ENCODE data around the gene ARFGAP2.

ARFGAP2 gene

GRCh38 chr11:47176328-47177228, at the start of gene ARFGAP2:
TSS of gene ARFGAP2 (minus strand) at chr11:47176879. CDS start at chr11:47176853, 26 bp downstream.
- peak; percentile 100 for DNase-seq (ENCODE audit: low spot score)
- in situ Hi-C loops (cut with MboI; ENCODE audit: low pct_unique_long_range_greater_than_20kb, low sequenced_read_pairs, unreplicated experiment), result no loop called here
- no peak for TF ChIP-seq CTCF (IDR thresholded peaks at IDR 0.05; ENCODE audit: extremely low read depth, insufficient read depth, missing control alignments)

GRCh38 chr11:47225552-47226400, 49.1 kb upstream of the ARFGAP2 start:
- DNase-seq (ENCODE audit: low spot score), result no peak
- in situ Hi-C loops (cut with MboI; ENCODE audit: low pct_unique_long_range_greater_than_20kb, low sequenced_read_pairs, unreplicated experiment), result no loop called here
- TF ChIP-seq CTCF (IDR thresholded peaks at IDR 0.05; ENCODE audit: extremely low read depth, insufficient read depth, missing control alignments), result no peak

GRCh38 chr11:47222696-47223095, 46.0 kb upstream of the ARFGAP2 start:
- in situ Hi-C loops (cut with MboI; ENCODE audit: low pct_unique_long_range_greater_than_20kb, low sequenced_read_pairs, unreplicated experiment), result no loop called here
- no peak for TF ChIP-seq CTCF (IDR thresholded peaks at IDR 0.05; ENCODE audit: extremely low read depth, insufficient read depth, missing control alignments)
- DNase-seq (ENCODE audit: low spot score), result no peak

- in situ Hi-C loops (cut with MboI; ENCODE audit: low pct_unique_long_range_greater_than_20kb, low sequenced_read_pairs, unreplicated experiment), result no loop called here
- no peak for DNase-seq (ENCODE audit: low spot score)
- no peak for TF ChIP-seq CTCF (IDR thresholded peaks at IDR 0.05; ENCODE audit: extremely low read depth, insufficient read depth, missing control alignments)
Observed at GRCh38 chr11:47220401-47220821, 43.7 kb upstream of the ARFGAP2 start.

GRCh38 chr11:47216121-47216798, 39.6 kb upstream of the ARFGAP2 start:
- in situ Hi-C loops (cut with MboI; ENCODE audit: low pct_unique_long_range_greater_than_20kb, low sequenced_read_pairs, unreplicated experiment), result no loop called here
- peak; percentile 62 for DNase-seq (ENCODE audit: low spot score)
- peak; percentile 34 for TF ChIP-seq CTCF (IDR thresholded peaks at IDR 0.05; ENCODE audit: extremely low read depth, insufficient read depth, missing control alignments)

- in situ Hi-C loops (cut with MboI; ENCODE audit: low pct_unique_long_range_greater_than_20kb, low sequenced_read_pairs, unreplicated experiment), result no loop called here
- TF ChIP-seq CTCF (IDR thresholded peaks at IDR 0.05; ENCODE audit: extremely low read depth, insufficient read depth, missing control alignments), result no peak
- peak; percentile 23 for DNase-seq (ENCODE audit: low spot score)
Observed at GRCh38 chr11:47215366-47215910, 38.8 kb upstream of the ARFGAP2 start.
